Liver (tissue), 3 donors: ENCODE results near the gene MAPK1.

Experiments
- JUND ChIP-seq, 2 donors: IDR thresholded peaks; 2 replicates each; pipeline ENCODE4 v1.6.1; 2016; ENCODE audit warnings: antibody characterized with exemption in 2 of 2
- YY1 ChIP-seq: IDR thresholded peaks from 2 replicates; pipeline ENCODE4 v1.6.1; 2016; ENCODE audit warnings: antibody characterized with exemption, mild to moderate bottlenecking
- TF ChIP-seq, protein P1 (sequence below): fragments of 150-350 bp; IDR thresholded peaks from 2 replicates; pipeline ENCODE4 v1.5.1; 2017; ENCODE audit warnings: improper control_type of control experiment, low read depth, low read length; ENCODE audit not compliant: missing input control
- donor health status: healthy.
- donor health status: healthy.

DNA sequence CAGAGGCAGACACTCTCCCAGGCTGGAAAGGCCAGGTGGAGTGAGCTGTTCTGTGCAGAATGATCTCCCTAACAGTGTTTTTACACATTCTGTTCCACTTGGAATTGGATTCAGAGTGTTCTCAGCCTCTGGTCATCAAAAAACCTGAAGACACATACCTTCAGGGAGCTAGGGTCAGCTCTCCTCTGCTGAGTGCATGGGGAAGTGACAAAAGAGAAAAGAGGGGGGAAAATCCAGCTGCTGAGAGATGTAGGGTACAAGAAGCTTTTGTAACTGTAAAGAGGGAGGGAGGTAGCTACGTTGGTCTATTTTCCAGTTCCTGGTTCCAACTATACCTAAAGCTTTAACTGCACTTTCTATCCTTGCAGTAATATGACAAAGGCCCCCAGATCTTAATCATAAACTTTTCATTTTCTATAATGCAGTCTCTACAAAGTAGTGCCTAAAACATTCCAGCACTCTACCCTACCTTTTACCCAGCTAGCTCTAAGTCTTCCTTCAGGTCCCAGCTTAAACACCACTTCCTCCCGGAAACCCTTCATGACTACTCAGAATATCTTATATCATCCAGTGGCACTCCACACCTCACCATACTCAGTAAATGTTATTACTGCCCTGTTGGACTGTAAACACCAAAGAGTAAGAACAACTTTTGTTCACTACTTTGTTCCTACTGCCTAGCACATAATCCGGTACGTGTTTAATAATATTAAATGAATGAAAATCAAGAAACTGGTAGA is 9.2 kb downstream of the MAPK1 start:
- TF ChIP-seq, protein P1, sequence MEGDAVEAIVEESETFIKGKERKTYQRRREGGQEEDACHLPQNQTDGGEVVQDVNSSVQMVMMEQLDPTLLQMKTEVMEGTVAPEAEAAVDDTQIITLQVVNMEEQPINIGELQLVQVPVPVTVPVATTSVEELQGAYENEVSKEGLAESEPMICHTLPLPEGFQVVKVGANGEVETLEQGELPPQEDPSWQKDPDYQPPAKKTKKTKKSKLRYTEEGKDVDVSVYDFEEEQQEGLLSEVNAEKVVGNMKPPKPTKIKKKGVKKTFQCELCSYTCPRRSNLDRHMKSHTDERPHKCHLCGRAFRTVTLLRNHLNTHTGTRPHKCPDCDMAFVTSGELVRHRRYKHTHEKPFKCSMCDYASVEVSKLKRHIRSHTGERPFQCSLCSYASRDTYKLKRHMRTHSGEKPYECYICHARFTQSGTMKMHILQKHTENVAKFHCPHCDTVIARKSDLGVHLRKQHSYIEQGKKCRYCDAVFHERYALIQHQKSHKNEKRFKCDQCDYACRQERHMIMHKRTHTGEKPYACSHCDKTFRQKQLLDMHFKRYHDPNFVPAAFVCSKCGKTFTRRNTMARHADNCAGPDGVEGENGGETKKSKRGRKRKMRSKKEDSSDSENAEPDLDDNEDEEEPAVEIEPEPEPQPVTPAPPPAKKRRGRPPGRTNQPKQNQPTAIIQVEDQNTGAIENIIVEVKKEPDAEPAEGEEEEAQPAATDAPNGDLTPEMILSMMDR = no peak
- TF ChIP-seq JUND (IDR thresholded peaks at IDR 0.05) (no peak), YY1 (no peak)
